Mesenchymal stem cell (in vitro differentiated cells and primary cell): ENCODE data around the gene RPA4.

ENCODE experiments used
- DNase-seq: peaks from one replicate; pipeline ENCODE4 v3.0.0-alpha.2; 2013
- H2AFZ ChIP-seq: one replicate; pipeline ENCODE4 v1.6.1; 2013; ENCODE audit warnings: low read depth, mild to moderate bottlenecking, control low read depth, inconsistent platforms, low read length, moderate library complexity
- H2AK5ac ChIP-seq: 2 replicates; pipeline ENCODE4 v1.6.1; 2013; ENCODE audit warnings: low read length, moderate library complexity, mild to moderate bottlenecking, inconsistent platforms; ENCODE audit not compliant: severe bottlenecking
- H2BK120ac ChIP-seq: one replicate; pipeline ENCODE4 v1.6.1; 2013; ENCODE audit warnings: low read depth, mild to moderate bottlenecking, inconsistent platforms, low read length, moderate library complexity
- H2BK12ac ChIP-seq, 2 experiments: one replicate each; pipeline ENCODE4 v1.6.1; 2013; ENCODE audit warnings: inconsistent platforms in 2 of 2, low read length in 2 of 2, mild to moderate bottlenecking in 2 of 2, moderate library complexity in 2 of 2, control low read depth in 1 of 2
- H2BK15ac ChIP-seq: one replicate; pipeline ENCODE4 v1.6.1; 2013; ENCODE audit warnings: mild to moderate bottlenecking, low read depth, inconsistent platforms; ENCODE audit not compliant: poor library complexity, severe bottlenecking
- H2BK5ac ChIP-seq: 2 replicates; pipeline ENCODE4 v1.6.1; 2013; ENCODE audit warnings: low read depth, mild to moderate bottlenecking, low read length, control low read depth, inconsistent platforms; ENCODE audit not compliant: poor library complexity, severe bottlenecking
- H3K14ac ChIP-seq, 2 experiments: one replicate each; pipeline ENCODE4 v1.6.1; 2013; ENCODE audit warnings: inconsistent platforms in 2 of 2, low read length in 2 of 2, control low read depth in 1 of 2, mild to moderate bottlenecking in 1 of 2, moderate library complexity in 1 of 2
- H3K18ac ChIP-seq, 2 experiments: one replicate each; pipeline ENCODE4 v1.6.1; 2013; ENCODE audit warnings: inconsistent platforms in 2 of 2, low read length in 2 of 2, control low read depth in 1 of 2, low read depth in 1 of 2, mild to moderate bottlenecking in 1 of 2
- H3K23ac ChIP-seq, 2 experiments: one replicate each; pipeline ENCODE4 v1.6.1; 2013; ENCODE audit warnings: inconsistent platforms in 2 of 2, low read length in 2 of 2, mild to moderate bottlenecking in 2 of 2, moderate library complexity in 2 of 2, control low read depth in 1 of 2
- H3K27ac ChIP-seq: 2 replicates; pipeline ENCODE4 v1.5.1; 2013; ENCODE audit warnings: mild to moderate bottlenecking, moderate library complexity, low read length, control low read depth, inconsistent platforms; ENCODE audit not compliant: poor library complexity, severe bottlenecking
- H3K27me3 ChIP-seq, 2 experiments: 2 replicates each; pipeline versions ENCODE4 v1.6.1 to v1.7.0; 2013; ENCODE audit warnings: low read length in 2 of 2, mild to moderate bottlenecking in 2 of 2, moderate library complexity in 2 of 2, control low read depth in 1 of 2, inconsistent platforms in 1 of 2; ENCODE audit not compliant: control insufficient read depth in 1 of 2, insufficient read depth in 1 of 2
- H3K36me3 ChIP-seq, 2 experiments: 2 replicates each; pipeline versions ENCODE4 v1.6.1 to v1.7.0; 2013; ENCODE audit warnings: low read length in 2 of 2, control low read depth in 1 of 2, inconsistent platforms in 1 of 2, low read depth in 1 of 2, mild to moderate bottlenecking in 1 of 2; ENCODE audit not compliant: insufficient read depth in 2 of 2, control insufficient read depth in 1 of 2
- H3K4ac ChIP-seq, 2 experiments: one replicate each; pipeline ENCODE4 v1.6.1; 2013; ENCODE audit warnings: inconsistent platforms in 2 of 2, low read length in 2 of 2, mild to moderate bottlenecking in 2 of 2, moderate library complexity in 2 of 2, control low read depth in 1 of 2, low read depth in 1 of 2
- H3K4me1 ChIP-seq: 2 replicates; pipeline ENCODE4 v1.6.1; 2013; ENCODE audit warnings: low read depth, low read length, control low read depth; ENCODE audit not compliant: control insufficient read depth, insufficient read depth
- H3K4me2 ChIP-seq: 2 replicates; pipeline ENCODE4 v1.6.1; 2013; ENCODE audit warnings: low read length, mild to moderate bottlenecking, inconsistent platforms; ENCODE audit not compliant: poor library complexity, severe bottlenecking
- H3K4me3 ChIP-seq, 2 experiments: 2 replicates each; pipeline versions ENCODE4 v1.5.1 to v1.7.0; 2013; ENCODE audit warnings: low read length in 2 of 2, mild to moderate bottlenecking in 2 of 2, control low read depth in 1 of 2, low read depth in 1 of 2; ENCODE audit not compliant: insufficient read depth in 1 of 2
- H3K79me1 ChIP-seq: replicated peaks from 2 replicates; pipeline ENCODE4 v1.6.1; 2013; ENCODE audit warnings: mild to moderate bottlenecking, control low read depth, low read length, inconsistent platforms; ENCODE audit not compliant: poor library complexity, severe bottlenecking
- H3K9ac ChIP-seq: 2 replicates; pipeline ENCODE4 v1.7.0; 2013; ENCODE audit warnings: mild to moderate bottlenecking, low read length, moderate library complexity
- H3K9me3 ChIP-seq: 2 replicates; pipeline ENCODE4 v1.7.0; 2013; ENCODE audit warnings: mild to moderate bottlenecking, low read length; ENCODE audit not compliant: control insufficient read depth
- H4K8ac ChIP-seq: one replicate; pipeline ENCODE4 v1.6.1; 2013; ENCODE audit warnings: inconsistent platforms, mild to moderate bottlenecking, low read length, moderate library complexity
- H4K91ac ChIP-seq: one replicate; pipeline ENCODE4 v1.6.1; 2013; ENCODE audit warnings: mild to moderate bottlenecking, low read length, inconsistent platforms
- WGBS: methylation state at CpG from one replicate; pipeline ENCODE4 v1.1.7; 2013; ENCODE audit warnings: mixed read lengths; 5-methylcytosine and 5-hydroxymethylcytosine counted together

RPA4 gene

DNA sequence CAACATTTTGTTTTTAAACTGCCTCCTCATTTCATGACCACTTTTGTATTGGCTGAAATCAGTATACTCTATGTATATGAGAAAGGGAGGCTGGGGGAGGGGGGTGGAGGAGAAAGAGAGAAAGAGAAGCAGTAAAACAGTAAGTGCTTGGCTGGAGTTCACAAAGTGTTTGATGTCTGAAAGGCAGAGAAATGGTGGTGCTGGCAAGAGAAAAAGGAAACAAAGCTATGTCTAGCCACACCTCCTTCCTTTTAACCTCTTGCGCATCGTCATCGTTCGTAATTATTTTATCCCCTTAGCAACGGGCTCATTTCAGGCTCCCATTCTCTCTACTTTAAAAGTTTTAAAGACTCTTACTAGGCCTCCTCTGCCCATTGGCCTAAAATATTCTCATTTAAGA, 25.6 kb downstream of the RPA4 start:
- Histone ChIP-seq H3K4me1 (no peaks in the 10 kb centered on the region), H3K4ac (no peak overlapping the region), H2BK120ac (no peak overlapping the region), H3K18ac (no peak overlapping the region), H3K14ac (no peak overlapping the region), H3K9ac (peak overlapping the region; percentile 80), H2BK5ac (no peak overlapping the region), H3K4me2 (no peak overlapping the region), H3K36me3 (no peaks in the 10 kb centered on the region), H3K9me3 (no peaks in the 10 kb centered on the region), H2BK12ac (no peak overlapping the region), H3K79me1 (no peaks in the 10 kb centered on the region), H2AFZ (no peak overlapping the region), H3K27me3 (no peaks in the 10 kb centered on the region), H3K4me3 (no peak overlapping the region), H4K91ac (no peak overlapping the region), H3K23ac (no peak overlapping the region), H4K8ac (no peak overlapping the region), H2AK5ac (no peak overlapping the region), H3K27ac (no peak overlapping the region), H2BK15ac (no peak overlapping the region)
- WGBS = 99% methylated on average over 5 of the region's 5 CpGs
- DNase-seq = no peak

DNA sequence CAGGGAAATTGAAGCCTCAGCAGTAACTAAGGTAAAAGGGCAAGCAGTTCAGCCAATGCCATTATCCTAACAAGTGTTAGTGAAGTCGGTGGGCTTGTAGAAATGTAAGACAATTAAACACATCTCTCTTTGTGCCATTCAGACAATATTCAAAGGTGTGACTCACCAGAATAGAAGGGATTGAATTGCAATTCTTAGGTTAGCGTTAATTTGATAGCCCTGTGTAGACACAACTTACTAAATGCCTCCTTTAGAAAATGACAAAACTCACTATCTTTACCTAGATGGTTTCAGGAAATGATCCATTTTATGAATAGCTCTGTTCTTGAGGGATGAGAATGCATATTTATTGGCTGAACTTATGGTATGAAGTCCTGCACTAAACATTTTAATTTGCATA, 35.2 kb downstream of the RPA4 start:
- no peak overlapping the region for H3K4ac ChIP-seq
- no peak overlapping the region for H2BK15ac ChIP-seq
- H3K36me3 ChIP-seq = peaks cover 0 to 7% of the 10 kb centered on the region in 2 experiments
- H2BK5ac ChIP-seq = no peak overlapping the region
- no peak overlapping the region for H2BK120ac ChIP-seq
- H3K79me1 ChIP-seq = no peaks in the 10 kb centered on the region
- no peak overlapping the region for H4K8ac ChIP-seq
- no peak overlapping the region for H4K91ac ChIP-seq
- no peak overlapping the region for H2AK5ac ChIP-seq
- no CpG with 5 or more reads among the region's 2 CpGs for WGBS
- H3K4me1 ChIP-seq = no peaks in the 10 kb centered on the region
- H3K18ac ChIP-seq = no peak overlapping the region
- no peak overlapping the region for H3K27ac ChIP-seq
- H3K9ac ChIP-seq = no peak overlapping the region
- no peak overlapping the region for H3K23ac ChIP-seq
- H2AFZ ChIP-seq = no peak overlapping the region
- H3K4me2 ChIP-seq = no peak overlapping the region
- H2BK12ac ChIP-seq = no peak overlapping the region
- H3K9me3 ChIP-seq = no peaks in the 10 kb centered on the region
- DNase-seq = no peak
- H3K4me3 ChIP-seq = no peak overlapping the region
- no peaks in the 10 kb centered on the region for H3K27me3 ChIP-seq
- no peak overlapping the region for H3K14ac ChIP-seq

DNA sequence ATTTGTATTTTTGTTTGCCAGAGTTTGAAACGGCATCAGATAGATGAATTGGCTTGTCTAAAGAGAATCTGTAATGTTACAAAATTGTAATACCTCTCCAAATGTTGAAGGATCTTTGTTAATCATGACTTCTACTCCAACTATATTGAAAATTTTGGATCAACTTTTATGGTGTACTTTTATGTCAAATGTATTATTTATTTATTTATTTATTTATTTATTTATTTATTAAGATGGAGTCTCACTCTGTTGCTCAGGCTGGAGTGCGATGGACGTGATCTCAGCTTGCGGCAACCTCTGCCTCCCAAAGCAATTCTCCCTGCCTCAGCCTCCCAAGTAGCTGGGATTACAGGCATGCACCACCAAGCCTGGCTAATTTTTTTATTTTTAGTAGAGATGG, 36.0 kb downstream of the RPA4 start:
- Histone ChIP-seq H3K27me3 (no peaks in the 10 kb centered on the region), H3K4me1 (no peaks in the 10 kb centered on the region), H3K4me2 (no peak overlapping the region), H3K36me3 (peaks cover 0 to 7% of the 10 kb centered on the region in 2 experiments), H3K9ac (no peak overlapping the region), H3K27ac (no peak overlapping the region), H3K79me1 (no peaks in the 10 kb centered on the region), H2BK120ac (no peak overlapping the region), H3K4me3 (no peak overlapping the region), H2BK12ac (no peak overlapping the region), H2BK5ac (no peak overlapping the region), H2AK5ac (no peak overlapping the region), H3K4ac (no peak overlapping the region), H3K9me3 (no peaks in the 10 kb centered on the region), H3K14ac (no peak overlapping the region), H3K23ac (no peak overlapping the region), H3K18ac (no peak overlapping the region), H4K8ac (no peak overlapping the region), H4K91ac (no peak overlapping the region), H2AFZ (no peak overlapping the region), H2BK15ac (no peak overlapping the region)
- no CpG with 5 or more reads among the region's 4 CpGs for WGBS
- DNase-seq = no peak

DNA sequence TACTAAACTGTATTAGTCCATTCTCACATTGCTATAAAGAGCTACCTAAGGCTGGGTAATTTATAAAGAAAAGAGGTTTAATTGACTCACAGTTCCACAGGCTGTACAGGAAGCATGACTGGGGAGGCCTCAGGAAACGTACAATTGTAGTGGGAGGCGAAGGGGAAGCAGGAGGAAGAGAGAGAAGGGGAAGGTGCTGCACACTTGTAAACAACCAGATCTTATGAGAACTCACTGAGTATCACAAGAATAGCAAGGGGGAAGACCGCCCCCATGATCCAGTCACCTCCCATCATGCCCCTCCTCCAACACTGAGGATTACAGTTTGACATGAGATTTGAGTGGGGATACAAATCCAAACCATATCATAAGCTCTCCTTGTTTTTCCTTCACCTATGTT, 40.9 kb downstream of the RPA4 start:
- Histone ChIP-seq H3K9ac (no peak overlapping the region), H2BK15ac (no peak overlapping the region), H3K4ac (no peak overlapping the region), H3K36me3 (no peaks in the 10 kb centered on the region), H3K79me1 (no peaks in the 10 kb centered on the region), H3K27ac (no peak overlapping the region), H3K27me3 (no peaks in the 10 kb centered on the region), H2BK12ac (no peak overlapping the region), H3K4me2 (no peak overlapping the region), H3K23ac (no peak overlapping the region), H2BK120ac (no peak overlapping the region), H3K18ac (no peak overlapping the region), H3K14ac (no peak overlapping the region), H2AFZ (no peak overlapping the region), H4K8ac (no peak overlapping the region), H3K4me1 (no peaks in the 10 kb centered on the region), H4K91ac (no peak overlapping the region), H2BK5ac (no peak overlapping the region), H3K9me3 (no peaks in the 10 kb centered on the region), H2AK5ac (no peak overlapping the region), H3K4me3 (no peak overlapping the region)
- no peak for DNase-seq
- 94% methylated on average over 3 of the region's 3 CpGs for WGBS
